ENCODE data around the gene TTC3.
"Not testable (repeated sequence)": the region's sequence is repeated elsewhere in the genome, so short reads cannot be mapped to it uniquely, and the experiment has no call there.

Gene TTC3

DNA sequence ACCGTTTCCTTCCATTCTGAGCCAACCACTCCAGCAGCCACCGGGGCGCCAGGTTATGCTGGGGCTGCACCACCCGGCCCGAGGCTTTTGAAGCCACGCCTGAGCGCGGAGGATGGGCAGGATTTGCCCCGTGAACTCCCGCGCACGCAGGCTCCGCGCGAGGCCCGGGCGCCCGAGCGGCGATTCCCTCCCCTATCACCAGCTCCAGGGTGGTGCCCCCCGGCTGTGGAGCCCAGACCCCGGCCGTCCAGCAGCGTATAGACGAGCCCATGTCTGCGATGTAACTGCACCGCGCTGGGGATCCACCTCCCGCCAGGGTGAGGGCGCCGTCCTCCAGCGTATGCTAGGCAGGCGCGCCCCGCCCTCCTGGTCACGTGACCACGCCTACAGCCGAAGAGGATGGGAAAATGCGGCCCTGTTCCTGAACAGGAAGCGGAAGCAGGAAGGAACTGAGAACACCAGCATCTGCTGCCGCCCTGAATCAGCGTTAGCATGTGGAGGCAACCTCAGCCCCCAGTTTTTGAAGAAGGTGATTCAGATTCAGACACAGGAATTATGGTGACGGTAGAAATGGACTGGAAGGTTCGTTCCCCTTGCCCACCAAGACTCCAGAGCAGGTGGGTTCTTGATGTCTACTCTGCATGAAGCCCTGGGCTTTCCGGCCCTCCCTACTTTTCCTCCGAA is 148.1 kb downstream of the TTC3 start:
- no peaks in the 10 kb centered on the region for H3K4me1 ChIP-seq
- H3K9me3 ChIP-seq (ENCODE audit: control insufficient read depth, low read length), result no peaks in the 10 kb centered on the region
- H3K36me3 ChIP-seq (ENCODE audit: control insufficient read depth, insufficient read depth, low read length), result no peaks in the 10 kb centered on the region
- H3K9ac ChIP-seq, result no peak overlapping the region
- TF ChIP-seq, protein P1, sequence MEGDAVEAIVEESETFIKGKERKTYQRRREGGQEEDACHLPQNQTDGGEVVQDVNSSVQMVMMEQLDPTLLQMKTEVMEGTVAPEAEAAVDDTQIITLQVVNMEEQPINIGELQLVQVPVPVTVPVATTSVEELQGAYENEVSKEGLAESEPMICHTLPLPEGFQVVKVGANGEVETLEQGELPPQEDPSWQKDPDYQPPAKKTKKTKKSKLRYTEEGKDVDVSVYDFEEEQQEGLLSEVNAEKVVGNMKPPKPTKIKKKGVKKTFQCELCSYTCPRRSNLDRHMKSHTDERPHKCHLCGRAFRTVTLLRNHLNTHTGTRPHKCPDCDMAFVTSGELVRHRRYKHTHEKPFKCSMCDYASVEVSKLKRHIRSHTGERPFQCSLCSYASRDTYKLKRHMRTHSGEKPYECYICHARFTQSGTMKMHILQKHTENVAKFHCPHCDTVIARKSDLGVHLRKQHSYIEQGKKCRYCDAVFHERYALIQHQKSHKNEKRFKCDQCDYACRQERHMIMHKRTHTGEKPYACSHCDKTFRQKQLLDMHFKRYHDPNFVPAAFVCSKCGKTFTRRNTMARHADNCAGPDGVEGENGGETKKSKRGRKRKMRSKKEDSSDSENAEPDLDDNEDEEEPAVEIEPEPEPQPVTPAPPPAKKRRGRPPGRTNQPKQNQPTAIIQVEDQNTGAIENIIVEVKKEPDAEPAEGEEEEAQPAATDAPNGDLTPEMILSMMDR (IDR thresholded peaks at IDR 0.05), result peak; percentile 11
- peak overlapping the region; percentile 65 for H3K4me2 ChIP-seq (ENCODE audit: low read length)
- no peaks in the 10 kb centered on the region for H3K79me2 ChIP-seq
- peak overlapping the region; percentile 49 for H3K27ac ChIP-seq
- no peaks in the 10 kb centered on the region for H3K27me3 ChIP-seq (ENCODE audit: control insufficient read depth, insufficient read depth, low read length)
- peak overlapping the region; percentile 76 for H2AFZ ChIP-seq
- peak overlapping the region; percentile 53 for H3K4me3 ChIP-seq (ENCODE audit: low read depth, low read length)

DNA sequence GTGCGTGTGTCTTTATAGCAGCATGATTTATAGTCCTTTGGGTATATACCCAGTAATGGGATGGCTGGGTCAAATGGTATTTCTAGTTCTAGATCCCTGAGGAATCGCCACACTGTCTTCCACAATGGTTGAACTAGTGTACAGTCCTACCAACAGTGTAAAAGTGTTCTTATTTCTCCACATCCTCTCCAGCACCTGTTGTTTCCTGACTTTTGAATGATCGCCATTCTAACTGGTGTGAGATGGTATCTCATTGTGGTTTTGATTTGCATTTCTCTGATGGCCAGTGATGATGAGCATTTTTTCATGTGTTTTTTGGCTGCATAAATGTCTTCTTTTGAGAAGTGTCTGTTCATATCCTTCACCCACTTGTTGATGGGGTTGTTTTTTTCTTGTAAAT is 149.2 kb downstream of the TTC3 start:
- H2AFZ ChIP-seq; H3K36me3 ChIP-seq (ENCODE audit: control insufficient read depth, insufficient read depth, low read length); H3K4me1 ChIP-seq; H3K9me3 ChIP-seq (ENCODE audit: control insufficient read depth, low read length); H3K27me3 ChIP-seq (ENCODE audit: control insufficient read depth, insufficient read depth, low read length); H3K79me2 ChIP-seq; H3K4me3 ChIP-seq (ENCODE audit: low read depth, low read length); H3K9ac ChIP-seq; H3K27ac ChIP-seq; H3K4me2 ChIP-seq (ENCODE audit: low read length): not testable (repeated sequence)

DNA sequence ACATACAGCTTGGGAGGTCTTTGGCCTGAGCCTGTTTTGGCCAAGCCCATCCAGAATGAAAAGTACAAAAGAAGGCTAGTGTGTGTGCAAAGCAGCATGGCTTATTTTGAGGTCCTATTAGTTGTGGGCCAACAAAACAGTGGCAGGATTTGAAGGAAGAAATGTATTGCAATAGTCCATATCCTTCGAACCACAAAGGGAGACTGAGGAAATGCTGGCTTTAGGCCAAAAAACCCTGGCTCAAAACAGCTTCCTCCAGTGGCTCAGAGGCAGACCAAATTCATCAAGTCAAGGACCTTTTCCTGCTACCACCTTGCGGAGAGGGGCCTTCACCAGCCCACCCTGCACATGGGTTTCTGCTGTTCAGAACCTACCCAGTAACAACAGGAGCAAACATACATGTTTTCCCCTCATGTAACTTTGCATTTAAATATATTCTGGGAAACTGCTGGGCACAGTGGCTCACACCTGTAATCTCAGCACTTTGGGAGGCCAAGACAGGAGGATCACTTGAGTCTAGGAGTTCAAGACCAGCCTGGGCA is 150.8 kb downstream of the TTC3 start:
- H2AFZ ChIP-seq, result no peak overlapping the region
- no peaks in the 10 kb centered on the region for H3K36me3 ChIP-seq (ENCODE audit: control insufficient read depth, insufficient read depth, low read length)
- TF ChIP-seq, protein P1 (IDR thresholded peaks at IDR 0.05), result no peak
- H3K79me2 ChIP-seq, result no peaks in the 10 kb centered on the region
- no peaks in the 10 kb centered on the region for H3K27me3 ChIP-seq (ENCODE audit: control insufficient read depth, insufficient read depth, low read length)
- no peaks in the 10 kb centered on the region for H3K9me3 ChIP-seq (ENCODE audit: control insufficient read depth, low read length)
- no peaks in the 10 kb centered on the region for H3K4me1 ChIP-seq
- no peak overlapping the region for H3K4me2 ChIP-seq (ENCODE audit: low read length)
- no peak overlapping the region for H3K27ac ChIP-seq
- no peak overlapping the region for H3K9ac ChIP-seq
- no peak overlapping the region for H3K4me3 ChIP-seq (ENCODE audit: low read depth, low read length)

DNA sequence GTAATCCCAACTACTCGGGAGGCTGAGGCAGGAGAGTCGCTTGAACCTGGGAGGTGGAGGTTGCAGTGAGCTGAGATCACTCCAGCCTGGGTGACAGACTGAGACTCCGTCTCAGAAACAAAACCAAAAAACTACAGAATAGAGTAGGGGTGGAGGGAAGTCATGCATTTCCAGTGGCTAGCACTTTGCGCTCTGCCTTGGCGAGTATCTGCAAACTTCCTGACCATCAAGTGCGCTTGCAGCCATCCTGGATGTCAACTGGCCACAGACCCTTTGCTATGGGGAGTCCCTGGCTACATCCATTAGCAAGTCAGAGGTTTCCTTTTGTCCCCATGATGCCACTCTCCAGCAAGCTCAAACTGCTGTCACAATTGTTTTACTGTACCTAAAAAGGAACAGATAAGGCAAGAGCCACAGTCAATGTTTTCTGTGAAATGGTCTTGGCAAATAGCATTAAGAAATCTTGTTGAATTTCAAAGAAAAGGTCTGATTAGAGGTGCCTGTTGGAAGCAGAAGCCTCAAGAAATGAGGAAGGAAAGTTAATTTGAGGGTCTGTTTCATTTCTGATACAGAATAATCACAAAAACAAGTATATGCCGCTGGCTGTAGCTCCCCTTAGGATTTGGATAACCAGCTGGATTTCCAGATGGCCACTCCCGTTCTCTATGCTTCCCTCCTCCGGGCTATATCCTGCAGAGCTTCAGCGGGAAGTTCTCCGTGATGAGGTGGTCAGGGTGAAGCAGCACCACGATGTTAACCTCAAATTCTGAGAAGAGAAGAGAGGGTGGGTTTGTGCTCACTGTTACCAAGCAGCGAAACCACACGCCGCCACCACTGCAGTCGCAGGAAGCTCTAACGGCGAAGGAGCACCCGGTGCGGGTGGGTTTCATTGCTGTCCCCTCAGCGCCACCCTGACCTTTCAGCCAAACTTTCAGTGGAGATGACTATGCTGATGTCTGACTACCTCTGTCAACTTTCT is 152.1 kb downstream of the TTC3 start:
- Histone ChIP-seq H3K36me3 (ENCODE audit: control insufficient read depth, insufficient read depth, low read length) (no peaks in the 10 kb centered on the region), H3K4me2 (ENCODE audit: low read length) (no peak overlapping the region), H2AFZ (no peak overlapping the region), H3K9ac (no peak overlapping the region), H3K4me3 (ENCODE audit: low read depth, low read length) (no peak overlapping the region), H3K79me2 (no peaks in the 10 kb centered on the region), H3K27ac (no peak overlapping the region), H3K9me3 (ENCODE audit: control insufficient read depth, low read length) (no peaks in the 10 kb centered on the region), H3K27me3 (ENCODE audit: control insufficient read depth, insufficient read depth, low read length) (no peaks in the 10 kb centered on the region), H3K4me1 (no peaks in the 10 kb centered on the region)
- TF ChIP-seq, protein P1 (IDR thresholded peaks at IDR 0.05), result no peak
